Cardiac muscle cell (in vitro differentiated cells and primary cell): ENCODE data around the gene EZR. TPM values are rescaled to one million over a fixed set of nuclear protein-coding genes. Genes with fewer than 3 reads are reported as not detected.
"Not testable (repeated sequence)": the region's sequence is repeated elsewhere in the genome, so short reads cannot be mapped to it uniquely, and the experiment has no call there.

Experiments used
- DNase-seq, 2 donors: peaks; one replicate each; pipeline versions ENCODE4 v3.0.0 to v3.0.0-alpha.2; 2010 to 2017; ENCODE audit warnings: low read depth in 1 of 2, low spot score in 1 of 2
- H3K27ac ChIP-seq: fragments of 200-600 bp; sonication (generic); 2 replicates; pipeline ENCODE4 v1.5.1; 2016
- H3K27me3 ChIP-seq: fragments of 200-600 bp; sonication (generic); 2 replicates; pipeline ENCODE4 v1.6.0; 2016; ENCODE audit warnings: control low read depth
- H3K36me3 ChIP-seq: fragments of 200-600 bp; sonication (generic); 2 replicates; pipeline ENCODE4 v1.5.1; 2016; ENCODE audit warnings: control low read depth
- H3K4me1 ChIP-seq: fragments of 200-600 bp; sonication (generic); 2 replicates; pipeline ENCODE4 v1.8.1; 2017; ENCODE audit warnings: low read depth, mild to moderate bottlenecking, mixed run types
- H3K4me3 ChIP-seq: fragments of 200-600 bp; sonication (generic); 2 replicates; pipeline ENCODE4 v1.5.1; 2016; ENCODE audit warnings: mild to moderate bottlenecking
- H3K9me3 ChIP-seq: fragments of 200-600 bp; sonication (generic); 2 replicates; pipeline ENCODE4 v1.5.1; 2017; ENCODE audit warnings: low read depth, mild to moderate bottlenecking, control low read depth
- CTCF ChIP-seq: IDR thresholded peaks from 2 replicates; pipeline ENCODE4 v1.5.1; 2012; ENCODE audit warnings: low read depth, mild to moderate bottlenecking, low read length
- polyA plus RNA-seq: library from polyadenylated mRNA; unstranded; fragments of >200 nt; fragmentation: Nextera tagmentation; extraction: Ambion mirVana; gene quantifications from 2 replicates; pipeline ENCODE4 v1.2.1, GENCODE V29; 2016
- total RNA-seq: library from RNA; depleted of rRNA; stranded (reverse); fragments of >200 nt; gene quantifications from 2 replicates; pipeline ENCODE4 v1.2.3, GENCODE V29; 2016

Gene EZR
- total and polyA plus RNA-seq, 2 experiments from 2014 or later = 356 to 448 TPM

- no peaks in the 10 kb centered on the region for H3K36me3 ChIP-seq
- no peaks in the 10 kb centered on the region for H3K27me3 ChIP-seq
- no peak for TF ChIP-seq CTCF
- H3K9me3 ChIP-seq = no peaks in the 10 kb centered on the region
- DNase-seq = no peak
- H3K27ac ChIP-seq = peak overlapping the region; percentile 64
- H3K4me1 ChIP-seq = peaks cover 14% of the 10 kb centered on the region
- H3K4me3 ChIP-seq = no peak overlapping the region
Observed at GRCh38 chr6:158834675-158835385, 15.7 kb upstream of the EZR start.

DNA sequence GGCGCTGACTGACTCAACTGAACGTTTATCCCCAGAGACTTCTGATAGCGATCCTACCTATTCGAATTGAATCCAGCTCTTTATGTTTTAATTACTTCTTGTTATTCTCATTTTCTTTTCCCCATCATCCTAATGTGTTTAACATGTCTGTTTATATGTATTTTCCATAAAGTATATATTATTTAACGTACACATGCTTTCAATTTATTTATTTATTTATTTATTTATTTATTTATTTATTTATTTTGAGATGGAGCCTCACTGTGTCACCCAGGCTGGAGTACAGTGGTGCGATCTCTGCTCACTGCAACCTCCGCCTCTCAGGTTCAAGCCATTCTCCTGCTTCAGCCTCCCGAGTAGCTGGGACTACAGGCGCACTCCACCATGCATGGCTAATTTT, 13.6 kb upstream of the EZR start:
- not testable (repeated sequence) for DNase-seq, H3K4me3 ChIP-seq, H3K4me1 ChIP-seq, H3K9me3 ChIP-seq, H3K27me3 ChIP-seq, H3K27ac ChIP-seq, H3K36me3 ChIP-seq

- Histone ChIP-seq H3K27me3 (no peaks in the 10 kb centered on the region), H3K36me3 (no peaks in the 10 kb centered on the region), H3K4me3 (no peak overlapping the region), H3K4me1 (peaks cover 10% of the 10 kb centered on the region), H3K27ac (no peak overlapping the region), H3K9me3 (no peaks in the 10 kb centered on the region)
- no peak for DNase-seq
- TF ChIP-seq CTCF = no peak
Observed at GRCh38 chr6:158832026-158832425, 12.9 kb upstream of the EZR start.

- TF ChIP-seq CTCF = no peak
- no peaks in the 10 kb centered on the region for H3K9me3 ChIP-seq
- H3K4me1 ChIP-seq = peaks cover 10% of the 10 kb centered on the region
- no peak for DNase-seq
- no peak overlapping the region for H3K27ac ChIP-seq
- H3K27me3 ChIP-seq = no peaks in the 10 kb centered on the region
- H3K36me3 ChIP-seq = no peaks in the 10 kb centered on the region
- H3K4me3 ChIP-seq = no peak overlapping the region
Observed at GRCh38 chr6:158831571-158831970, 12.4 kb upstream of the EZR start.

DNA sequence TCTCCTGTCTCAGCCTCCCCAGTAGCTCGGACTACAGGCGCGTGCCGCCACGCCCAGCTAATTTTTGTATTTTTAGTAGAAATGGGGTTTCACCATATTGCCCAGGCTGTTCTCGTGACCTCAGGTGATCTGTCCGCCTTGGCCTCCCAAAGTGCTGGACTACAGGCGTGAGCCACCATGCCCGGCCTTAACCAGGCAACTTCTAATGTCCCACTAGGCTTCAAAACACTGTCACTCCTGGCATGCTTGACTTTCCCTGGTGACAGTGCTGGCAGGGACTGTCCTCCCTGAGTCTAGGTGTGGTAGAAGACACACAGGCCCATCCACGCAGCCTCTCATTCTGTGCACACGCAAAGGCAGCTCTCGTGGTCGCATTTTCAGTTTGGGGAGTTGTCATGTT, 11.6 kb upstream of the EZR start:
- no peaks in the 10 kb centered on the region for H3K9me3 ChIP-seq
- H3K4me3 ChIP-seq = no peak overlapping the region
- DNase-seq = no peak
- no peak overlapping the region for H3K27ac ChIP-seq
- peaks cover 8% of the 10 kb centered on the region for H3K4me1 ChIP-seq
- no peaks in the 10 kb centered on the region for H3K36me3 ChIP-seq
- H3K27me3 ChIP-seq = no peaks in the 10 kb centered on the region
- no peak for TF ChIP-seq CTCF

- H3K27me3 ChIP-seq = no peaks in the 10 kb centered on the region
- no peaks in the 10 kb centered on the region for H3K9me3 ChIP-seq
- TF ChIP-seq CTCF = no peak
- H3K36me3 ChIP-seq = no peaks in the 10 kb centered on the region
- DNase-seq = no peak
- no peak overlapping the region for H3K4me3 ChIP-seq
- peaks cover 9% of the 10 kb centered on the region for H3K4me1 ChIP-seq
- H3K27ac ChIP-seq = no peak overlapping the region
Observed at GRCh38 chr6:158828807-158829206, 9.6 kb upstream of the EZR start.
